LNCAP (cell line): ENCODE results near the gene SELENOW.

ENCODE experiments used
- CTCF ChIP-seq: fragments of 450-650 bp; IDR thresholded peaks from 2 replicates; pipeline ENCODE4 v1.5.1; 2017; ENCODE audit warnings: mild to moderate bottlenecking

Gene SELENOW

GRCh38 chr19:47820410-47820809 is 41.9 kb downstream of the SELENOW start:
- no peak for TF ChIP-seq CTCF

- TF ChIP-seq CTCF = no peak
Observed at GRCh38 chr19:47821460-47822020, 43.0 kb downstream of the SELENOW start, which contains the start of gene CRX. Gene CRX (plus strand): TSS chr19:47821937. CDS start chr19:47834444, 12,507 bp downstream.

- TF ChIP-seq CTCF = no peak
Observed at GRCh38 chr19:47824396-47824795, 45.9 kb downstream of the SELENOW start.

- no peak for TF ChIP-seq CTCF
Observed at GRCh38 chr19:47826800-47827199, 48.3 kb downstream of the SELENOW start.

GRCh38 chr19:47832723-47833122 is 54.2 kb downstream of the SELENOW start:
- no peak for TF ChIP-seq CTCF
